Spleen (tissue), 7 donors: ENCODE results near the gene SIVA1.

Experiments
- POLR2A ChIP-seq, 3 donors: fragments of 450-650 bp; IDR thresholded peaks; one replicate each; pipeline ENCODE4 v1.5.1; 2017; ENCODE audit warnings: antibody characterized with exemption in 3 of 3, mild to moderate bottlenecking in 1 of 3
- POLR2AphosphoS5 ChIP-seq, 3 donors: sonication (generic); formaldehyde crosslinking; IDR thresholded peaks; one replicate each; pipeline ENCODE4 v1.5.1; 2017; ENCODE audit warnings: antibody characterized with exemption in 3 of 3
- TF ChIP-seq, protein P1 (sequence below), 11 experiments: fragments of 200-600 bp in 7 of 11; fragments of 450-650 bp in 4 of 11; sonication (generic) in 4 of 11; IDR thresholded peaks in 8 of 11; conservative IDR thresholded peaks in 3 of 11; 1 replicate in 7 of 11; 2 replicates in 4 of 11; pipeline versions ENCODE4 v1.4.0 to v1.8.0; 2016 to 2021; ENCODE audit warnings: antibody characterized with exemption in 11 of 11, inconsistent platforms in 4 of 11, mild to moderate bottlenecking in 1 of 11
- donor health status: DM: no; HTN: no; CAD: no; lungs with moderate emphysema.
- donor health status: DM: no; HTN: no; CAD: no.
- donor health status: DM: no; HTN: no; CAD: no.

GRCh38 chr14:104757681-104758392 is 4.9 kb downstream of the SIVA1 start:
- TF ChIP-seq, protein P1, sequence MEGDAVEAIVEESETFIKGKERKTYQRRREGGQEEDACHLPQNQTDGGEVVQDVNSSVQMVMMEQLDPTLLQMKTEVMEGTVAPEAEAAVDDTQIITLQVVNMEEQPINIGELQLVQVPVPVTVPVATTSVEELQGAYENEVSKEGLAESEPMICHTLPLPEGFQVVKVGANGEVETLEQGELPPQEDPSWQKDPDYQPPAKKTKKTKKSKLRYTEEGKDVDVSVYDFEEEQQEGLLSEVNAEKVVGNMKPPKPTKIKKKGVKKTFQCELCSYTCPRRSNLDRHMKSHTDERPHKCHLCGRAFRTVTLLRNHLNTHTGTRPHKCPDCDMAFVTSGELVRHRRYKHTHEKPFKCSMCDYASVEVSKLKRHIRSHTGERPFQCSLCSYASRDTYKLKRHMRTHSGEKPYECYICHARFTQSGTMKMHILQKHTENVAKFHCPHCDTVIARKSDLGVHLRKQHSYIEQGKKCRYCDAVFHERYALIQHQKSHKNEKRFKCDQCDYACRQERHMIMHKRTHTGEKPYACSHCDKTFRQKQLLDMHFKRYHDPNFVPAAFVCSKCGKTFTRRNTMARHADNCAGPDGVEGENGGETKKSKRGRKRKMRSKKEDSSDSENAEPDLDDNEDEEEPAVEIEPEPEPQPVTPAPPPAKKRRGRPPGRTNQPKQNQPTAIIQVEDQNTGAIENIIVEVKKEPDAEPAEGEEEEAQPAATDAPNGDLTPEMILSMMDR (IDR thresholded peaks at IDR 0.05 in 8 of 11, conservative IDR thresholded peaks at IDR 0.05 in 3 of 11): no peak
- TF ChIP-seq POLR2A (IDR thresholded peaks at IDR 0.05): no peak
- TF ChIP-seq POLR2AphosphoS5 (IDR thresholded peaks at IDR 0.05): peak in 1 of 3 donors; percentile 22
